Thyroid gland (tissue), 4 donors: ENCODE results near the gene CT83. TPM values are rescaled to one million over a fixed set of nuclear protein-coding genes. Genes with fewer than 3 reads are reported as not detected.

Source experiments
- DNase-seq, 2 donors: peaks; one replicate each; pipeline ENCODE4 v3.0.0-alpha.2; 2019
- H3K27ac ChIP-seq, 3 donors: fragments of 200-600 bp; sonication (generic); 1 replicate in 2 of 3; 2 replicates in 1 of 3; pipeline ENCODE4 v1.5.1; 2016 to 2019; ENCODE audit warnings: mild to moderate bottlenecking in 1 of 3, moderate library complexity in 1 of 3
- H3K27me3 ChIP-seq: fragments of 200-600 bp; sonication (generic); one replicate; pipeline ENCODE4 v1.5.1; 2019
- H3K36me3 ChIP-seq, 2 donors: fragments of 200-600 bp; sonication (generic); one replicate each; pipeline ENCODE4 v1.5.1; 2016 to 2019
- H3K4me1 ChIP-seq, 2 donors: fragments of 200-600 bp; sonication (generic); one replicate each; pipeline ENCODE4 v1.5.1; 2017 to 2019
- H3K4me3 ChIP-seq, 3 donors: fragments of 200-600 bp; sonication (generic); replicated peaks in 1 of 3; 1 replicate in 2 of 3; 2 replicates in 1 of 3; pipeline ENCODE4 v1.5.1; 2016; ENCODE audit warnings: mild to moderate bottlenecking in 1 of 3
- H3K9me3 ChIP-seq: fragments of 200-600 bp; sonication (generic); one replicate; pipeline ENCODE4 v1.5.1; 2017
- CTCF ChIP-seq, 6 experiments: fragments of 200-600 bp in 3 of 6; fragments of 450-650 bp in 3 of 6; sonication (generic) in 3 of 6; IDR thresholded peaks; one replicate each; pipeline ENCODE4 v1.5.1; 2016 to 2019; ENCODE audit warnings: antibody characterized with exemption in 6 of 6, mild to moderate bottlenecking in 2 of 6, inconsistent platforms in 1 of 6, moderate library complexity in 1 of 6
- POLR2A ChIP-seq, 2 donors: fragments of 450-650 bp; IDR thresholded peaks; one replicate each; pipeline ENCODE4 v1.6.1; 2017; ENCODE audit warnings: antibody characterized with exemption in 2 of 2, mild to moderate bottlenecking in 2 of 2, moderate library complexity in 1 of 2
- WGBS, 2 donors: methylation state at CpG; one replicate each; pipeline ENCODE4 v1.1.5; 2017; 5-methylcytosine and 5-hydroxymethylcytosine counted together
- intact Hi-C: fragments of 100-400 bp; cut with DNase I; formaldehyde crosslinking; loops from one replicate; pipeline ENCODE4 v1.15.1; 2023
- total RNA-seq, 4 donors: library from RNA; depleted of rRNA; stranded (reverse); fragments of >200 nt; gene quantifications; one replicate each; pipeline ENCODE4 v1.2.3, GENCODE V29; 2016

CT83 gene
- not detected for total RNA-seq

GRCh38 chrX:116462822-116463221 lies at the start of gene CT83:
TSS of gene CT83 (minus strand) at chrX:116462976. CDS start at chrX:116462856, 120 bp downstream.
- H3K36me3 ChIP-seq, result no peaks in the 10 kb centered on the region
- no peaks in the 10 kb centered on the region for H3K4me1 ChIP-seq
- no peaks in the 10 kb centered on the region for H3K27me3 ChIP-seq
- H3K9me3 ChIP-seq, result no peaks in the 10 kb centered on the region
- H3K27ac ChIP-seq, result no peak within 1 kb of the TSS
- H3K4me3 ChIP-seq, result no peak within 1 kb of the TSS
- no peak for DNase-seq
- intact Hi-C loops, result no loop called here
- TF ChIP-seq POLR2A (IDR thresholded peaks at IDR 0.05) (no peak), CTCF (IDR thresholded peaks at IDR 0.05) (no peak)
- 96% methylated on average over 10 to 18 of the region's 18 CpGs for WGBS, 2 donors

GRCh38 chrX:116499780-116500179 lies 37.0 kb upstream of the CT83 start:
- Histone ChIP-seq H3K36me3 (no peaks in the 10 kb centered on the region), H3K27me3 (no peaks in the 10 kb centered on the region), H3K4me1 (no peaks in the 10 kb centered on the region), H3K27ac (no peak overlapping the region), H3K4me3 (no peak overlapping the region), H3K9me3 (no peaks in the 10 kb centered on the region)
- intact Hi-C loops, result no loop called here
- DNase-seq, result no peak
- TF ChIP-seq CTCF (IDR thresholded peaks at IDR 0.05) (no peak), POLR2A (IDR thresholded peaks at IDR 0.05) (no peak)

- H3K9me3 ChIP-seq, result no peaks in the 10 kb centered on the region
- no peak for TF ChIP-seq CTCF (IDR thresholded peaks at IDR 0.05)
- TF ChIP-seq POLR2A (IDR thresholded peaks at IDR 0.05), result no peak
- DNase-seq, result no peak
- no peaks in the 10 kb centered on the region for H3K4me1 ChIP-seq
- WGBS, 2 donors, result 81 to 88% methylated on average over 2 of the region's 2 CpGs
- no peak overlapping the region for H3K4me3 ChIP-seq
- intact Hi-C loops, result no loop called here
- no peaks in the 10 kb centered on the region for H3K36me3 ChIP-seq
- H3K27ac ChIP-seq, result no peak overlapping the region
- H3K27me3 ChIP-seq, result no peaks in the 10 kb centered on the region
These were observed 30.5 kb upstream of the CT83 start for GRCh38 chrX:116493271-116493670.

- intact Hi-C loops, result no loop called here
- H3K4me3 ChIP-seq, result no peak overlapping the region
- H3K36me3 ChIP-seq, result no peaks in the 10 kb centered on the region
- DNase-seq, result no peak
- TF ChIP-seq CTCF (IDR thresholded peaks at IDR 0.05) (peak in 2 of 6 experiments; percentile 25 to 32), POLR2A (IDR thresholded peaks at IDR 0.05) (no peak)
- H3K4me1 ChIP-seq, result no peaks in the 10 kb centered on the region
- no peak overlapping the region for H3K27ac ChIP-seq
- no peaks in the 10 kb centered on the region for H3K27me3 ChIP-seq
- no peaks in the 10 kb centered on the region for H3K9me3 ChIP-seq
These were observed 27.3 kb upstream of the CT83 start for GRCh38 chrX:116490104-116490503.

- 93 to 95% methylated on average over 2 of the region's 2 CpGs for WGBS, 2 donors
- TF ChIP-seq CTCF (IDR thresholded peaks at IDR 0.05) (no peak), POLR2A (IDR thresholded peaks at IDR 0.05) (no peak)
- DNase-seq, result no peak
- H3K36me3 ChIP-seq, result no peaks in the 10 kb centered on the region
- H3K4me1 ChIP-seq, result no peaks in the 10 kb centered on the region
- no peak overlapping the region for H3K27ac ChIP-seq
- H3K9me3 ChIP-seq, result no peaks in the 10 kb centered on the region
- H3K4me3 ChIP-seq, result no peak overlapping the region
- intact Hi-C loops, result no loop called here
- no peaks in the 10 kb centered on the region for H3K27me3 ChIP-seq
These were observed 17.3 kb upstream of the CT83 start for GRCh38 chrX:116480059-116480458.
